GM12878 (cell line): ENCODE results near the gene TIGD4.

Experiments used
- BRCA1 ChIP-seq: IDR thresholded peaks from 2 replicates; pipeline ENCODE4 v1.6.1; 2011; ENCODE audit warnings: low read depth, low read length, improper control_type of control experiment
- RFX5 ChIP-seq: IDR thresholded peaks from 2 replicates; pipeline ENCODE4 v1.6.1; 2011; ENCODE audit warnings: low read depth, low read length, improper control_type of control experiment
- STAT3 ChIP-seq: IDR thresholded peaks from 2 replicates; pipeline ENCODE4 v1.6.1; 2011; ENCODE audit warnings: low read depth, low read length, improper control_type of control experiment
- TF ChIP-seq, protein P1 (sequence below): IDR thresholded peaks from 2 replicates; pipeline ENCODE4 v1.6.1; 2011; ENCODE audit warnings: low read depth, mild to moderate bottlenecking, low read length, moderate library complexity, borderline replicate concordance; ENCODE audit errors: extremely low read depth

GRCh38 chr4:152729466-152729865 is 50.1 kb downstream of the TIGD4 start:
- no peak for TF ChIP-seq RFX5
- no peak for TF ChIP-seq STAT3
- TF ChIP-seq, protein P1, sequence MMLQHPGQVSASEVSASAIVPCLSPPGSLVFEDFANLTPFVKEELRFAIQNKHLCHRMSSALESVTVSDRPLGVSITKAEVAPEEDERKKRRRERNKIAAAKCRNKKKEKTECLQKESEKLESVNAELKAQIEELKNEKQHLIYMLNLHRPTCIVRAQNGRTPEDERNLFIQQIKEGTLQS = no peak
- TF ChIP-seq BRCA1 = no peak
